ENCODE measurements around the gene GAL3ST2.
"Not testable (repeated sequence)": the region's sequence is repeated elsewhere in the genome, so short reads cannot be mapped to it uniquely, and the experiment has no call there.

Gene GAL3ST2

GRCh38 chr2:241776336-241777169 lies at the start of gene GAL3ST2:
GAL3ST2 (plus strand) TSS chr2:241776822; CDS start chr2:241776956, 134 bp downstream.
- no peak within 1 kb of the TSS for H3K4me3 ChIP-seq (ENCODE audit: low read depth, low read length)

DNA sequence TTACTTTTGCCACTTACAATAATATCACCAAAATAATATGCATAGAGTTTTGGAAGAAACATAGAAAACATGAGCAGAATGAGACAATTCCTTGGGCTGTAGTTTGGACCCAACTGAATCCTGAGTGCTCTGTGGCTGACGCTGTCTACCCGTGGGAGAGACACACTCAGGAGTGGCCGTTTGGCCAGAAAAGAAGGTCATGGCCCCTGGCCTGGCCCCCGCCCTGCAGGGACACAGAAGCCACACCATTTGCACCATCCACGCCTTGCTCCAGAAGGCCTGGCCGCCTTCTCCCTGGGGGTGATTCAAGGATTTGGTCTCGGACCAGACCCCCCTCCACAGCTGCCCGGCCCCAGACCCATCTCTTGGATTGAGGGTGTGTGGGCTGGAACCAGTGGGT lies 48.6 kb upstream of the GAL3ST2 start:
- H3K4me3 ChIP-seq (ENCODE audit: low read depth, low read length), result no peak overlapping the region

GRCh38 chr2:241728627-241729026 lies 48.0 kb upstream of the GAL3ST2 start:
- no peak overlapping the region for H3K4me3 ChIP-seq (ENCODE audit: low read depth, low read length)

- H3K4me3 ChIP-seq (ENCODE audit: low read depth, low read length), result no peak overlapping the region
Observed at GRCh38 chr2:241729868-241730267, 46.8 kb upstream of the GAL3ST2 start.

GRCh38 chr2:241730671-241731293 lies 45.8 kb upstream of the GAL3ST2 start:
- H3K4me3 ChIP-seq (ENCODE audit: low read depth, low read length), result no peak overlapping the region

GRCh38 chr2:241732513-241733186 lies 44.0 kb upstream of the GAL3ST2 start:
- H3K4me3 ChIP-seq (ENCODE audit: low read depth, low read length), result not testable (repeated sequence)

DNA sequence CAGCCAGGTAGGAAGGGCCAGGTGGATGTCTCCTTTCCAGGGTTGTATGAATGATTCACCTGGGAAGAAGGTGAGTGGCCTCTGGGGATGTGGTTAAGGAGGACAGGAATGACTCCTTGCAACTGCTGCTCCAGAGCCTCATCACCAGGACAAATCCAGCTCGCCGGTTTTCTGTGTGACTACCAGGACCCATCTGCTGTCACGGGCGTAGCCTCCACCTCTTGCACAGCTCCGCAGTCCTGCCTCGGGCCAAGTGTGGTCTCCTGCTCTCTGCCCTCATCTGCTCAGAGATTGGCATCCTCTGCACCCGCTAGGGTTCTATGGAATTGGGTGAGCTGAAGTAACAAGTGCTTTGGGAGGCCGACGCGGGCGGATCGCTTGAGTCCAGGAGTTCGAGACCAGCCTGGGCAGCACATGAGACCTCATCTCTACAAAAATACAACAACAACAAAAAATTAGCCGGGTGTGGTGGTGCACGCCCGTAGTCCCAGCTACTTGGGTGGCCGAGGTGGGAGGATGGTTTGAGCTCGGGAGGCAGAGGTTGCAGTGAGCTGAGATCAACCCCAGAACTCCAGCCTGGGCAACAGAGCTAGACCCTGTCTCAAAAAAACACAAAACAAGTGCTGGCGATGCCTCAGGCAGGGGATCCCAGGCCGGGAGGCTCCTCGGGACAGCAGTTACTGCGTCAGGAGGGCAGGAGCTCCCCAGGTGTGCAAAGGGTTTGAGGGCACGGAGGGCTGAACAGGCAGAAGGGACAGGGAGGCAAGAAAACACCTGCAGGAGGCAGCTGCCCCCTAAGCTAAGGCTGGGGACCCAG lies 43.0 kb upstream of the GAL3ST2 start:
- H3K4me3 ChIP-seq (ENCODE audit: low read depth, low read length), result peak overlapping the region; percentile 20

- H3K4me3 ChIP-seq (ENCODE audit: low read depth, low read length), result peak overlapping the region; percentile 20
Observed at GRCh38 chr2:241734208-241734466, 42.5 kb upstream of the GAL3ST2 start.

DNA sequence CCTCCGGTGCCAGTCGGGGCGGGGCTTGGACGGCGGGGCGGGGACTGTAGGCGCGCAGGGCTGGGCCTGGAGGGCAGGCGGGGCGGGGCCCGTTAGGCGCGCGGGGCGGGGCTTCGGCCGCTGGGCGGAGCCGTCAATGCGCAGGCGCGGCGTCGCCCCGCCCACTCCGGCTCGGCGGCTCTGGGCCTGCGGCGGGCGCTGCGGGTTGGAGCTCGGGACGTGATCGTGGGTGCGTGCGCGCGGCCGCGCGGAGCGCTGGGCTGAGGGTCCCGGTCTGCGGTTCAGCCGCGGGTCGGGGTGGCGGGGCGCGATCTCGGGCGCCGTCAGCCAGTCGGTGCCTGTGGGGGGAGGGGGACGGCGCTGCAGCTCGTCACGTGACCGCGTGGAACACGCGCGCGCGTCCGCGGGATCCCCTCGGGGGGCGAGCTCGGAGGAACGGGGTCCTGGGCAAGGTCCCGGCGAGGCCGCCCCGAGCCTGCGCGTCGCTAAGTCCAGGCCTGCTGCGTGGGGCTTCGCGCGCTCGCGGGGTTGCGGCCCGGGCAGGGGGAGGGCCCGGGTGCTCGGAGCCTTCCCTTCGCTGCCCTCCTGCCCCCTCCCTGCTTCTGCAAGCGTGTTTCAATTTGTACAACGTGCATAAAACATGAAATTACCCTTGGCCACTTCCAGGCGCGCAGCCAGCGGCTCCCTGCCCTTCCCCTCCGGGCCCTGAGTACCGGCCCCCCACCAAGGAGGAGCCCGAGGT lies 42.0 kb upstream of the GAL3ST2 start, which contains the start of gene D2HGDH:
D2HGDH (plus strand) TSS at position 164 of the 742 bp plus-strand sequence. CDS start 595 bp downstream, outside the sequence.
- H3K4me3 ChIP-seq (ENCODE audit: low read depth, low read length), result peak within 1 kb of the TSS; percentile 78

DNA sequence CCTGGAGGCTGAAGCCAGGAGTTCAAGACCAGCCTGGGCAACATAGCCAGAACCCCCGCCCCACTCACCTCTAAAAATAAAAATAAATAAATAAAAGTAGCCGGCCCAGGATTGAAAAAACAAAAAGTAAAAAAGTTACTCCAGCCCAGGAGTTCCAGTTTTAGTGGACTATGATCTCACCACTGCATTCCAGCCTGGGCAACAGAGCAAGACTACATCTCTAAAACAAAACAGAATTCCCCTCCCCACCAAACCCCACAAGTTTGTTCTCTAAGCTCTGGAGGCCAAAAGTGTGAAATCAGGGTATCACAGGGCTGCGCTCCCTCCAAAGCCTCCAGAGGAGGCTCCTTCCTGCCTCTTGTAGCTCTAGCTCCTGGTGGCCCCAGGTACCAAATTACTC lies 40.5 kb upstream of the GAL3ST2 start:
- H3K4me3 ChIP-seq (ENCODE audit: low read depth, low read length), result no peak overlapping the region

- no peak overlapping the region for H3K4me3 ChIP-seq (ENCODE audit: low read depth, low read length)
Observed at GRCh38 chr2:241738040-241738686, 38.5 kb upstream of the GAL3ST2 start.

- H3K4me3 ChIP-seq (ENCODE audit: low read depth, low read length), result no peak overlapping the region
Observed at GRCh38 chr2:241739177-241739576, 37.4 kb upstream of the GAL3ST2 start.

GRCh38 chr2:241739651-241740050 lies 37.0 kb upstream of the GAL3ST2 start:
- no peak overlapping the region for H3K4me3 ChIP-seq (ENCODE audit: low read depth, low read length)

DNA sequence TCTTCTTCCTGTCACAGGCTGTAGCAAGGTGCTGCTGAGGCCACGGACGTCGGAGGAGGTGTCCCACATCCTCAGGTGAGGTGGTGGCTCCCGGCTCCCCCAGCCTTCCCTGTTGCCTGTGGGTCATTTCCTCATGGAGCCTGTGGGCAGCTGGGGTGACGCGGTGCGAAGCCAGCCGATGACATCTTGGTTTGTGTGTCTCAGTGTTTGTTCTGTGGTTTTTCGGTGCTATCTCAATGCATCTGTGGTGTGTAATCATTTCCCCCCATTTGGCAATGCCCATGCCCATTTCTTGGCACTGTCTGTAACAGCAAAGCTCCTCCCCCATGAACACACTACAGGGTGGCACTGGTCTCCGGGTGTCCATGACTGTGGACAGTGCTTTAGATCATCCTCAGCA lies 35.6 kb upstream of the GAL3ST2 start:
- H3K4me3 ChIP-seq (ENCODE audit: low read depth, low read length), result no peak overlapping the region

DNA sequence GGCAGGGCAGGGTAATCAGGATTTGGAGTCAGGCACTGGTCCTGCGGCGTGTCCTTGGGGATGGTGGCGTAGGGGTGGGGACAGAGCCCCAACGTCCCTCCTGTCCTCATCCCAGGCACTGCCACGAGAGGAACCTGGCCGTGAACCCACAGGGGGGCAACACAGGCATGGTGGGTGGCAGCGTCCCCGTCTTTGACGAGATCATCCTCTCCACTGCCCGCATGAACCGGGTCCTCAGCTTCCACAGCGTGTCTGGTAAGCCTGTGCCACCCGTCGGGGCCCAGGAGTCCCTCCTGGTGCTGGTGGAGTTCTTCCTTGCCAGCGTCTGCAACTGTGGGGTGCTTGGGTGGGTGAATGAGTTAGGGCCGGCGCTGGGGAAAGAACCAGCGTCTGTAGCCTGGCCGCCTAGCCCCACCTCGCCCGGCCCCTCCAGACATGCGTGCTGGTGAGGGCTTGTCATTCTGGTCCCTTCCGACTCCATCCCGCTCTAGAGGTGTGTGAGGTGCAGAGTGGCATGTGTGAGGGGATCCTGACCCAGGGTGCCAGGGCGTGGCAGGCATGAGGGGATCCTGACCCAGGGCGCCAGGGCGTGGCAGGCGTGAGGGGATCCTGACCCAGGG lies 34.2 kb upstream of the GAL3ST2 start:
- no peak overlapping the region for H3K4me3 ChIP-seq (ENCODE audit: low read depth, low read length)

GRCh38 chr2:241743008-241743407 lies 33.6 kb upstream of the GAL3ST2 start:
- not testable (repeated sequence) for H3K4me3 ChIP-seq (ENCODE audit: low read depth, low read length)

DNA sequence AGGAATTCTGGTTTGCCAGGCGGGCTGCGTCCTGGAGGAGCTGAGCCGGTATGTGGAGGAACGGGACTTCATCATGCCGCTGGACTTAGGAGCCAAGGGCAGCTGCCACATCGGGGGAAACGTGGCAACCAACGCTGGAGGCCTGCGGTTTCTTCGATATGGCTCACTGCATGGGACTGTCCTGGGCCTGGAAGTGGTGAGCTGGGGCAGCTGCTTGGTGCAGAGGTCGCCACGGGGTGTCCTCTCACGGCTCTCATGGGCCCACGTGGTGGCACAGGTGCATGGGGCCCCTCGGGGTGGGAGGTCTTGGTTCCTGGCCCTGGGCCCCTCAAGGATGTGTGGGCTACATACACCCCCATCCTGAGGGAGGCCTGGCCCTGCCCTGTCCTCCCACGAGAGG lies 33.0 kb upstream of the GAL3ST2 start:
- H3K4me3 ChIP-seq (ENCODE audit: low read depth, low read length), result no peak overlapping the region

DNA sequence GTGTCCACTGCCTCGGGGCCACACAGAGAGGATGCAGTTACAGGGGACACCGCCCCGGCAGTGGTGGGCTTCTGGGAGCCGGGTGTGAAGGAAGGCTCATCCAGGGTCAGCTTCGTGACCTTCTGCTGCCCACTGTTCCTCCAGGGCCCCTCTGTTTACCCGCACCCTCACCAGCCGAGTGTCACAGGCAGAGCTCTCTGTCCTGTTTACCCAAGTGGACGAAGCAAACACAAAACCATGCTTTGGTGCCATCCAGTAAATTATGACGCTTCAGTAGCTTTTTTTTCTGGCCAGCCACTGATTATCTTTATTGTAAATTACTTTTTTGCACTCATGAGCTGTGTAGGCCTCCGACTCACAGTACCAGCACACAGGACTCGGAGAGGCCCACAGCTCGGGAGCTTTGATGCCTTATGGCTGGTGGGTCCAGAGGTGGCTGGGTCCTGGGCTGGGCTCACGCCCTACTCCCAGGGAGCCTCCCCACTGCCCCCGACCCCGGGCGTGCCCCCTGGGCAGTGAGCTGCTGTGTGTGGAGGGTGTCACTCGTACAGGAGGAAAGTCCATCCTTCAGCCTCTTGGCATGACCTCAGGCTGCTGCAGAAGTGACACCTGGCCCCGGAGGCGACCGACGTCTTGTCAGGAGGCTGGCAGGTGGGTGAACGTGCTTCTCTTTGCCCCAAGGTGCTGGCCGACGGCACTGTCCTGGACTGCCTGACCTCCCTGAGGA lies 32.4 kb upstream of the GAL3ST2 start:
- no peak overlapping the region for H3K4me3 ChIP-seq (ENCODE audit: low read depth, low read length)

DNA sequence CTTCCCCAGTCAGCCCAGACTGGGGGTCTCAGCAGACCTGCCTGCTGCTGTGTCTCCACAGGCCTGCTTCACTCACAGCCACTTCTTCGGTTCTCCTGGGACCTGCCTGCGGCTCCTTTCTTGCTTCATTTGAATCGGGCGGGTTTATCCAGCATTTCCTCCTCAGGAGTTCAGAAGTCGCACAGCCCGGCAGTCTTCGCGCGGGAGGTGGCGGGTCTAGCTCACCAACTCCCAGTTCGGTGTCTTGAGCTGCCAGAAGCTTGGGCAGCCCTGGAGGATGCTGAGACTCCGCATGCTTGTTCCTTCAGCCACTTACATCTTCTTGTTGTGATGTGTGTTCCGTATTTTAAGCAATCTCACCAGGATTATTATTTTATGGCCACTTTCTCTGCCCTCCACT lies 31.3 kb upstream of the GAL3ST2 start:
- no peak overlapping the region for H3K4me3 ChIP-seq (ENCODE audit: low read depth, low read length)

All from iPS-11a (cell line).